NCI-H2107 (cell line): Measurements from ENCODE around the gene FEV.
A peak's percentile ranks its signal among the peaks of the same experiment; 100 is the strongest.
"Not testable (repeated sequence)": the region's sequence is repeated elsewhere in the genome, so short reads cannot be mapped to it uniquely, and the experiment has no call there.

ENCODE experiments used
- DNase-seq: peaks from one replicate; lab custom pipeline; 2025; lab: John Stamatoyannopoulos, UW

FEV gene

DNA sequence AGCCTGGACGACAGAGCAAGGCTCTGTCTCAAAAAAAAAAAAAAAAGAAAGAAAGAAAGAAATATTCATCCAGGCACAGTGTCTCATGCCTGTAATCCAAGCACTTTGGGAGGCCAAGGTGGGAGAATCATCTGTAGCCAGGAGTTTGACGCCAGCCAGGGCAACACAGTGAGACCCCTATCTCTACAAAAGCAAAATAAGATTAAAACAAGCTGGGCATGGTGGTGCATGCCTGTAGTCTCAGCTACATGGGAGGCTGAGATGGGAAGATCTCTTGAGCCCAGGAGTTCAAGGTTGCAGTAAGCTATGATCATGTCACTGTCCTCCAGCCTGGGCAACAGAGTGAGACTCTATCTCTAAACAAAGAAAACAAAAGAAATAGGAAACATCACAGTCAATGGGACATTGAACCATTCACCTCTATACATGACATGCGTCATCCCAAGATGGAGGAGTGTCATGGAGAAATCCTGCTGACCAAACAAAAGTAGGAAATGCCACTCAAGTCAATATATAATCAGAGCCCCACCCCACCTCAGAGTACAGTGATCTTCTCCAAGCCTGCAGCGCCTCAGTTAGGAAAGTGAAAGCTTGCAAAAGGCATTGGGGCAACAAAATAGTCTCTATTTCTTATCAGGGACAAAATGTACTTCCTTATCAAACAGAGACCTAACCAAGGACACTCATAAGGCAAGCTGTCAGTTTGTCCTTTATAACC lies 9.8 kb downstream of the FEV start:
- DNase-seq: no peak

DNA sequence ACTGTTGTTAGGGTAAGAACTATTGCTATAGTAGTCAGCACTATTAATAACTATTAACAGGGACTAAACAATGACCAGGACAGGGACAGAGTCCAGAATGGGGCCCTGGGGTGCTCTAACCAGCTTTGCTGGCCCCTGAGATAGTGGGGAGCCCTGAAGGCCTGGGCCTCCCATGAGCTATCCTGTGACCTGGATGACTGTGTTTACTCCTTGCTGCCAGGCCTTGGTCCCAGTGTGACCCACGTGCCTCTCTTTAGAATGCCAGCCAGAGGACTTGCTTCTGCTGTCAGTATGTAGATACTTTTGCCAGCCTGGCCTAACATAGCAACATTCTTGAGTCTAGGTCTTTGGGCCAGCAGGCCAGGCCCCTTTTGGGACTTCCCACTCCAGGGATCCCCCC lies 14.1 kb downstream of the FEV start:
- DNase-seq: no peak

DNA sequence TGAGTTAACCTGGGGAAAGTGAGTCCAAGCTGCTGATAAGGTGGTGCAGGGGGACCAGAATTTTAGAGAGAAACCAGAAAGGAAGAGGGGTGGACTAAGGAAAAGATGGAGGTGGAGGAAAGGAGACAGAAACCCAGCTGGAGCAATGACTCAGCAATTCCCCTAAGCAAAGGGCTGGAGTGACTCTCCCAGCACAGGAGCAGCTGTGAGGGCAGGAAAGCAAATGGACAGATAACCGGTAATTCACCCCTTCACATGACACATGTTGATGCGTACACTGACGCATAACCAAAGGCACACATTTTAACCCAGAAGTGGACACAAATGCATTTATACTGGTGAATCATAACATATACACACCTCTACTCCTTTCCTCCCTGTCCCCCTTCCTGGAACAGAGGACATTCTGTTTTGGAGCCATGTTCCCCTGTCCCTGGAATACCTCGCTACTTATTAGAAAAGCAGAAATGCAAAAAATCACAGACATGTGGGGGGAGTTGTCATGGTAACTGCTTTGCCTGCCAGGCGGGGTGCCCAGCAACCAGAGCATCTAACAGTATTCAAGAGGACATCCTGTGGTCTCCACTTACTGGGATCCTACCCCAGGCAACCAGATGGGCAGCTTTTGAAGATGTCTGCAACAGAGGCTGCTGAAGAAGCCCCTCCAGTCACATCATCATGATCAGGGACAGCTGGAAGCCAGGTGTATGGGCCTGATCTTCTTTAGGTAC lies 20.8 kb downstream of the FEV start:
- no peak for DNase-seq

DNA sequence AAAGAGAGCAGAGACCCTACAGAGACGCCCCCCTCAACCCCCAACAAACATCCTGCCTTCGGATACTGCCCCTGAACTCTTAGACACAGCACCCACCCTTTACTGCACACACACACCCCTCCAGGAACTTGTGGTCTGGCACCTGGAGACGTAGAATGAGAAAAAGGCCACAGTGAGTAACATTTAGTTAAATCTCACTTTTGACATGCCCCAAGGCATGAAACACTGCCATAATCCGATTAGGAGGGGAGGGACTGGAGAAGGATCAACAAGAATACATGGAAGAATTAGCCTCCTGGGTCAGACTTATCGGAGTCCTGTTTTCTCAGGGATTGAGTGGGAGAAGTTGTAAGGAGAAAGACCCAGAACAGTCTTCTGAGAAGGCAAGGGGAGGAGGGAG lies 21.4 kb downstream of the FEV start:
- no peak for DNase-seq

DNA sequence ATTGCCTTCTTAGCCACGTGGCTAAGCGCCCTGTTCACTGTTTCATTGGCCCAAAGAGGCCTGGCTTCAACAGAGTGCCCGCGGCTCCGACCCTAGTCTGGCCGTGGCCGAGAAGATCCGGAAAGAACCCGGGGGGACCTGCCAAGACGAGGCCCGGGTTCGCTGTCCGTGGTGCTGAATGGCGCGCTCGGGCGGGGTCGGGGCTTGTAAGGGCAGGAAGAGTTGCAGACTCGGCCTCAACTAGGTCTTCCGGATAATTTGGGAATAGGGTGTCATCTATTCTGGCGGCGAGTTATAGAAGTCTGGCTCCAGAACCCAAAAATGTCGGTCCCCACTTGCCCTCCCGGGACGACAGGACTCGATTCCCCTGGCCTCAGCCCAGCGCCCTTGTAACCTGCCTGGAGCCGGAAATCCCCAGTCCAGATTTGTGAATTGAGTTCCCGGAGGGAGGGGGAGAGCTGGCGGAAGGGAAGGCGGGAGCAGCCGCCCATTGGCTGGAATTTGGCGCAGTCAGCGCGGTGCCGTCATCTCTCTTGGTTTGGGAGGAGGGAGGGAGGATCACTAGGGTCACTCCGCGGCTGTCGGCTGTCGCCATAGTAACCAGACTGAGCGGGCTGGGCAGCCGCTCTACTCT lies 22.0 kb downstream of the FEV start:
- DNase-seq: peak; percentile 93

DNA sequence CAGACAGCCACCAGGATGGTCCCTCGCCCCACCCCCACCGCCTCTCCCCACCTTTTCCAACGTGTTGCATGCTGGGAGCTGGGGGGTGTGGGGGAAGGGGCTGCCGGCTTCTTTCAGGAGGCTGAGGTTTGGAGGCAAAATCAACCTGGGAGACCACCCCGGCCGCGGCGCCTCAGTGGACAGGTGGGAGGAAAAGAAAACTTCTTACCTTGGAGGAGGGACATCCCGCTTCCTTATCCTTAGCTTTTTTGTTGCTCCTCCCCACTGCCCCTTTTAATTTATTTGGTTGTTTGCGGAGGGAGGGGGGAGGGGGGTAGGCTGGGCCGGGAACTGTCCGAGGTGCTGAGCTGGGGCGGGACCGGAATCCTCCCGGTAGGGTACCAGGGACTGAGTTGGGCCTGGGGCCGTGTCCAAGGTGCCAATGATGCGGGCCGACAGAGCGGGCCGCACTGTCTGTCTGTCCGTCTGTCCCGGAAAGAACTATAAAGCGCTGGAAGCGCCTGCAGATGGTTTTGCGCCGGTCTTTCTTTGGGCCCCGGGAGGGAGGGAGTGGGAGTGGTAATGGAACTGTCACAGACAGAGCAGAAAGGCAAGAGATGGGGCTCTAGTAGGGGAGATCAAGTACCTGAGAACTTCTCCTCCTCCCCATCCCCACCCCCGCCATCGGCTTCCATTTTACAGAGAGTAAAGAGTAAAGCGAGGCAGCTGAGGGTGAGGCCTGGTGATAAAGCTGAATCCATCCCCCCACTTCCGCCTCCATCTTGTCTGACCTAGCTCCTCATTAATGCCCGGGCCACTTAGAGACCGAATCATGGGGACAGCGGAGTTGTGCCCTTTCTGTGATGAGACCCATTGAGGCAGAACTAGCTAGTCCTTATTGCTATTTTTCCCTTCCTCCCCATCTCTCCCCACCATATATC lies 23.1 kb downstream of the FEV start:
- no peak for DNase-seq

DNA sequence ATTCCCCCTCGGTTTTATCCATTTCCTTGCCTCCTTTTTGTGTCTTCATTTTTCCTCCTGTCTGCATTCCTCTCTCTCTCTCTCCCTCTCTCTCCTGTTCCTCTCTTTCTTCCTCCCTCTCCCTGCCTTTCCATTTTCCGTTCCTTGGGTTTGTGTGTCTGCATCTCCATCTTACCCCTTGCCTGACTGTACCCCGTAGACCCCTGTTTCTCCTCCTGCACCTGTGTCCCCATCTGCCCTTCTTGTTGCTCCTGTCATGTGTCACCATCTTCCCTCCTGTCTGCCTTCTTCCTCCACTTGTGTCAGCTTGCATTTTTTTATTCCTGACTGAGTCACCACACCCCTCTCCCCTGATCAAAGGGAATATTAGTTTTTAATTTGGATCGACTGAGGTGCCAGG lies 23.8 kb downstream of the FEV start:
- DNase-seq: no peak

DNA sequence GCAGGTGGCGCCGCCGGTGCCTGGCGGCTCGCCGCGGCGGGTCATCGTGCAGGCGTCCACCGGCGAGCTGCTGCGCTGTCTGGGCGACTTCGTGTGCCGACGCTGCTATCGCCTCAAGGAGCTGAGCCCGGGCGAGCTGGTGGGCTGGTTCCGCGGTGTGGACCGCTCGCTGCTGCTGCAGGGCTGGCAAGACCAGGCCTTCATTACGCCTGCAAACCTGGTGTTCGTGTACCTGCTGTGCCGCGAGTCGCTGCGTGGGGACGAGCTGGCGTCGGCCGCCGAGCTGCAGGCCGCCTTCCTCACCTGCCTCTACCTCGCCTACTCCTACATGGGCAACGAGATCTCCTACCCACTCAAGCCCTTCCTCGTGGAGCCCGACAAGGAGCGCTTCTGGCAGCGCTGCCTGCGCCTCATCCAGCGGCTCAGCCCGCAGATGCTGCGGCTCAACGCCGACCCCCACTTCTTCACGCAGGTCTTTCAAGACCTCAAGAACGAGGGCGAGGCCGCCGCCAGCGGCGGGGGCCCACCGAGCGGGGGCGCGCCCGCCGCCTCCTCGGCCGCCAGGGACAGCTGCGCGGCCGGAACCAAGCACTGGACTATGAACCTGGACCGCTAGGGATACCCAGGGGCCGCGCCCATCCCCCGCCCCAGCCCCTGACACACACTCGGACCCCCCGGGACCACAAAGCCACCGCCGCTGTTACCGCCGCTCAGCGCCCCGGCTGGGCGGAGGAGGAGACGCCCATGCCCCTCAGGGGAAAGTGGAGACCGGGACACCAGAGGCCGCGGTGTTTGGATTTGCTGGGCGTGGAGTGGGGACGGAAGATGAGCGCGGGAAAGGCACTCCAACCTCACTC lies 24.4 kb downstream of the FEV start:
- DNase-seq: no peak

DNA sequence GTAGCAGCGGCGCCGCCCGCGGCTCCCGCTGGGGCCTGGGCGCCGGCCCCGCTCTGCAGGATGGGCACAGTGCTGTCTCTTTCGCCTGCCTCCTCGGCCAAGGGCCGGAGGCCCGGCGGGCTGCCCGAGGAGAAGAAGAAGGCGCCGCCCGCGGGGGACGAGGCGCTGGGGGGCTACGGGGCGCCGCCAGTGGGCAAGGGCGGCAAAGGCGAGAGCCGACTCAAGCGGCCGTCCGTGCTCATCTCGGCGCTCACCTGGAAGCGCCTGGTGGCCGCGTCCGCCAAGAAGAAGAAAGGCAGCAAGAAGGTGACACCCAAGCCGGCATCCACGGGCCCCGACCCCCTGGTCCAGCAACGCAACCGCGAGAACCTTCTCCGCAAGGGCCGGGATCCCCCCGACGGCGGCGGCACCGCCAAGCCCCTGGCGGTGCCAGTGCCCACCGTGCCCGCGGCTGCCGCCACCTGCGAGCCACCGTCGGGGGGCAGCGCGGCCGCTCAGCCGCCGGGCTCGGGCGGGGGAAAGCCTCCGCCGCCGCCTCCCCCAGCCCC lies 25.1 kb downstream of the FEV start:
- no peak for DNase-seq

DNA sequence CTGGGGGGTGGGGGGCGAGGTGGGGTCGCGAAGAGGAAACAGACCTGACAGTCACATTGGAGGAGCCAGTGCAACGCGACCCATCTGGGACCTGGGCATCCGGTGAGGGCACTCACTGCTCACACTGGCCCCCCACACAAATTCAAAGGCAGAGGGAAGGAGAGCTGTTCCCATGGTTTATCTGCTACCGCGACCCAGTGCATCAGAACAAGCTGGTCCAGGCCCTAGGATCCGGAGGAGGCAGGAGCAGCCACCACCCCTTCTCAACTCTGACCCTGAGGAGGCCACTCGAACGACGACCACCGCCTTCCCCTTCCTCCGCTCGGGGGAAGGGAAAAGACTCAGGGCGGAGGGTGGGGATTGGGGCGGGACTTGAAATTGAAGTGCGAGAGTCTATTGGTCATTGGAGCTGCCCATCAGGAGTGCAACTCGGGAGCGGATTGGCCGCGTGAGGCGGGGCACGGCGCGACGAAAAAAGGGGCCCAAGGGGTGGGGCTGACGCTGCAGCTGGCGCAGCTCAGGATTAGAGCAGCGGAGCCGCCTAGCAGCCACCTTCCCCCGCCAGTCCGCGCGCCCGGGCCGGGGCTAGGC lies 25.7 kb downstream of the FEV start, which contains the start of gene CDK5R2:
Gene CDK5R2, plus strand, starts transcription at position 526 of the 591 bp plus-strand sequence. CDS start 155 bp downstream, outside the sequence.
- peak; percentile 76 for DNase-seq

DNA sequence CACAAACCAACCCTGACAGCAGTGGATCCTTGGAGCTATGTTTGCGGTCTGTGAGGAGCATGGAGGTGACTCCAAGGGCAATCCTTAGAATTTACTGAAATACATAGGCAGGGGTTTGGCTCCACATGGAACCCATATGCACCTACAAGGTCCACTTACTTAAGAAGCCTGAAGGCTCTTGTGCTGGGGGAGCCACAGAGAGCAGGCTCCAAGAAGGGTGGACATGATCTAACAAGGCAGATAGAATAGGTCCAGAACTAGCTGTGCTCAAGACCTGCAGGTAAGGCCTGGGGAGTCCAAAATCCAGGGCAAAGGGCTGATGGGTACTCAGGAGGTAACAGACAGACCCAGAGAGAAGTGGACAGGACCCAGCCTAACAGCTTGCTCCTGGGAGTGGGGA lies 26.7 kb downstream of the FEV start:
- no peak for DNase-seq

DNA sequence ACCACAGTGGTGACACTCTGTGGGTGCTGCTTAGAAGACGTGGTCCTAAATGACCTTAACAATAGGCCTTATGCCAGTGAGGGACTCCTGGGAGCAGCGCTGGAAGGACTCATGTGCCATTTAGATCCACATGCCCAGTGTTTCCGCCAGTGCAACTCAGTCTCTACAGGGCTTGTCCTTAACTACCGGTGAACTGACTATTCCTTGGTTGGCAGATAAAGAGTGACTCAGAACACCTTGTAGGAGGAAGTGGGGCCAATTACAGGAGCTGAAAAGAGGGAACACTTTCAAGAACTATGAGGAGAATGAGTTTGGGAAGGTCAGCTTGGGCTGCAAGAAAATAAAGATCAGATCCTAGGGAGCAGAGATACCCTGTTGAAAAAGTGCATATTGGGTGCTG lies 27.3 kb downstream of the FEV start:
- no peak for DNase-seq

DNA sequence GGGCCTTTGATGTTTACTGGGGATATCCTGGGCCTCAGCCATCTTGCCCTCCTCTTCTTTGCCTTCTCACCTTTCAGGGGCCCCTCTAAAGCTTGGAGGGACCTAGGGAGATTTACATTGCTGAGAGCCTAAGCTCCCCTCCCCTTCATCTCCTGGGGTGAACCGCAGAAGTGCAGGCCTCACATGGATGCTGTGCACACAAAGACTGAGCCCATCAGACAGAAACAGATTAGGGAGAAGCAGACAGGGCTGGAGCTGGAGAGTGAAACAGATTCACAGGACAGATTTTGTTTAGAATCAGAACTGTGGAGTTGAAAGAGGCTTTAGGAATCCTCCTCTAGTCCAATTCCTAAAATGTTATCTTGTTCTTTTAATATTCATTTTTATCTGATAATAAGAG lies 28.9 kb downstream of the FEV start:
- no peak for DNase-seq

DNA sequence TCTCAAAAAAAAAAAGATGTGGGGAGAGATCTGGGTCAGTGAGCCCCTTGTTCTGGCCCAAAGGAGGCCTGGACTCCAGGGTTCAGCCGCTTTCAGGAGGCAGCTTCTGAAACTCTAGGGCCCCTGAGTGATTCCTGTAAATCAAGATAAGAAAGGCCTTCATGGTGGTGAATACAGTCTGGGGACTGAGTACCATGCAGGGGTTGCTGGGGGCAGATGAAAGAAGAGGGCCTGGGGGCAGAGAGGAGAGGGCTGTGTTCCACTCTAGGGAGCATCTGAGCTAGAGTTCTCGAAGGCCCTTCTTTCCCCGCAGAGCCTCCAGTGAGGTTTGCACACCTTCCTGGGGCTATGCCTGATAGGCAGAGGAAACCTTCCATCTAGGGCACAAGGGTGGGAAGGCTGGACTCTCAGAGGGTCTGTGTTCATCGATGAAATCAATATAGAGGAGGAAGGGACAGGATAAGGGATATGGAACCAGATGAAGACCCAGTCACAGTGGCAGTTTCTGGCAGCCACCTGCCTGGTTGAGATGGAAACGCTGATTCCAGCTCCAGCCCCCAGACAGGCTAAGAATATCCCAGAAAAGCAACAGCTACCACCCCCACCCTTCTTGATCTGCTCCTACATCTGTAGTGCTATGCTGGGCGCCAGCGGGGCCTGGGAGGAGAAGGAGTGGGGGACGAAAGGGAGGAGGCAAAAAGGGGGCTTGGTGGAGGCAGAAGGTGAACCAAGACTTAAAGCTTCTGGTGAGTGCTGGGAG lies 30.3 kb downstream of the FEV start:
- no peak for DNase-seq

DNA sequence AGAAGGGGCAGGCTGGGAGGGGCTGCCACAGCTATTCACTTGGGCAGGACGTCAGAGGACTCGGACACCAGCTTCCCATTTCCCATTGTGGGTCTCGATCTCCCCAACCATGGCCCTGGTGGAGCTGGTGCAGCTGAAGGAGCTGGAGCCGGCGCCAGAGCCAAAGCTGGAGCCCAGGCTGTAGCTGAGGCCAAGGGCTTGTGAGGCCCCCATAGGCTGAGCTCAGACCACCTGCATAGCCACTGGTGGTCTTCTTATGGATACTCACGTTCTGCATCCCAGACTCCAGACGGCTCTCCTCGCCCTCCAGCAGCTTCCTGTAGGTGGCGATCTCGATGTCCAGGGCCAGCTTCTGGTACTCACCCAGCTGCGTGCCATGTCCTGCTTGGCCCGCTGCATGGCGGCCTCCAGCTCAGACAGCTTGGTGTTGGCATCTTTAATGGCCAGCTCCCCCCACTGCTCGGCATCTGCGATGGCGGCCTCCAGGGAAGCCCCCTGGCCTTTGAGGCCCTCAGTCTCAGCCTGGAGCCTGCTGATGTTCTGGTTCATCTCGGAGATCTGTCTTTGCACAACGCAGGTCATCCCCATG lies 31.5 kb downstream of the FEV start:
- no peak for DNase-seq

DNA sequence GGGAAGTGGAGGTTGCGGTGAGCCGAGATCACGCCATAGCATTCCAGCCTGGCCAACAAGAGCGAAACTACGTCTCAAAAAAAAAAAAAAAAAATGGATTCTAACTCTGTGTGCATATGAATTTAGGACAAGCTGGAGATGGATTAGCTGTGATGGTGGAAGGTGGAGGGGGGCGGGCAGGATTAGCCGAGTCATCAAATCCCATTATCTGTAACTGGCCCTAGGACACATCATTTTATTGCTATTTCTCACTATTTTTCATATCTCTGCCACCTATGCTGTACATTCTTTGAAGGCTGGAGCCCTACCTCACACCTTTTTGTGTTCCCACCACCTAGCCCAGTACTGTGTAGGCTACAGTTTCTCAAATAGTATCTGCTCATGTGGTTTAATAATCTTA lies 32.8 kb downstream of the FEV start:
- DNase-seq: no peak

DNA sequence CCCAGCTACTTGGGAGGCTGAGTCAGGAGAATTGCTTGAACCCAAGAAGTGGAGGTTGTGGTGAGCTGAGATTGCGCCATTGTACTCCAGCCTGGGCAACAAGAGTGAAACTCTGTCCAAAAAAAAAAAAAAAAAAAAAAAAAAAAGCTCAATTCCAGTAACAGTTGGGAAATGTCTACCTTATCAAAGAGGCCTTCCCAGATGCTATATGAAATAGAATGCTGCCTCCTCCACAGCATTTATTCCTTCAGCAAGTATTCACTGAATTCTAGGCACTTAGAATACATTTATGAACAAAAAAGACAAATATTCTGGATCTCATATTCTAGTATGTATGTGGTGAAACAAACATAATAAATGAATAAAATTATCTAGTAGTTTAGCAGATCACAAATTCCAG lies 38.4 kb downstream of the FEV start:
- no peak for DNase-seq

DNA sequence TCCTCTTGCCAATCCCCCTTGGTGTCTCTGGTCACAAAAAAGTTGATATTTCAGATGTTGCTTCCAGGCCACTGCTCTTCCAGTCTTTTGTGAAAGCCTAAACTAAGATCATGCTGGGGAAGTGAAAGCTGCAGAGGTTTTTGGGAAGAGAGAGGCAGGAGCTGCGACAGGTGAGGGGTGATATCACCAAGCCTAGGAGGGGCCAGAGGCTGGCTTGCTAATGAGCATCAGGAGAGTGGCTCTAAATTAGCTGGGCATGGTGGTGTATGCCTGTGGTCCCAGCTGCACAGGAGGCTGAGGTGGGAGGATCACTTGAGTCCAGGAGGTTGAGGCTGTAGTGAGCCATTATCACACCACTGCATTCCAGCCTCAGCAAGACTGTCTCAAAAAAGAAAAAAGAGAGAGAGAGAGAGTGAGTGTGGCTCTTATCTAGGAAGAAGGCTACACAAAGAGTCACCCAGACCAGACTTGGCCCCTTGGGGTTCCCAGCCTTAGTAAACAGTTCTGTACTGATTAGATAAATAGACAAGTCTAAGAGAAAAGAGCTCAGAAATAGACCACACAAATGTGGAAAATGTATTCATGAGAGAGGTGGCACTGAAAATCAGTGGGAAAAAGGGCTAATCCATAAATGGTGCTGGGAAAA lies 40.1 kb downstream of the FEV start:
- no peak for DNase-seq

DNA sequence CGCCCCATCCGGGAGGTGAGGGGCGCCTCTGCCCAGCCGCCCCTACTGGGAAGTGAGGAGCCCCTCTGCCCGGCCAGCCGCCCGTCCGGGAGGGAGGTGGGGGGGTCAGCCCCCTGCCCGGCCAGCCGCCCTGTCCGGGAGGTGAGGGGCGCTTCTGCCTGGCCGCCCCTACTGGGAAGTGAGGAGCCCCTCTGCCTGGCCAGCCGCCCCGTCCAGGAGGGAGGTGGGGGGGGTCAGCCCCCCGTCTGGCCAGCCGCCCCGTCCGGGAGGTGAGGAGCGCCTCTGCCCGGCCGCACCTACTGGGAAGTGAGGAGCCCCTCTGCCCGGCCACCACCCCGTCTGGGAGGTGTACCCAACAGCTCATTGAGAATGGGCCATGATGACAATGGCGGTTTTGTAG lies 53.2 kb downstream of the FEV start:
- DNase-seq: not testable (repeated sequence)
